Measurements from ENCODE around the gene HDHD5. TPM values are rescaled to one million over a fixed set of nuclear protein-coding genes. Genes with fewer than 3 reads are reported as not detected.

HDHD5 gene
- total RNA-seq, 1 experiment from 2014 or later: 68.4 TPM

- Mint-ChIP-seq H3K27ac (0 out of 7 replicates have a peak overlapping the region, but pooled peaks of 1 of the 3 experiments have one; percentile 56), H3K36me3 (ENCODE audit: insufficient read depth in 1 of 3, low read depth in 3 of 3) (peaks cover 0 to 33% (median 13%) of the 10 kb centered on the region in 3 experiments; a peak in 5 of 7 replicates), H3K4me3 (no peak overlapping the region), H3K9me3 (no peaks in the 10 kb centered on the region), H3K4me1 (peaks cover 9 to 10% of the 10 kb centered on the region in 2 experiments; a peak in 3 of 4 replicates), H3K27me3 (ENCODE audit: low read depth) (no peaks in the 10 kb centered on the region)
- TF ChIP-seq, protein P1, sequence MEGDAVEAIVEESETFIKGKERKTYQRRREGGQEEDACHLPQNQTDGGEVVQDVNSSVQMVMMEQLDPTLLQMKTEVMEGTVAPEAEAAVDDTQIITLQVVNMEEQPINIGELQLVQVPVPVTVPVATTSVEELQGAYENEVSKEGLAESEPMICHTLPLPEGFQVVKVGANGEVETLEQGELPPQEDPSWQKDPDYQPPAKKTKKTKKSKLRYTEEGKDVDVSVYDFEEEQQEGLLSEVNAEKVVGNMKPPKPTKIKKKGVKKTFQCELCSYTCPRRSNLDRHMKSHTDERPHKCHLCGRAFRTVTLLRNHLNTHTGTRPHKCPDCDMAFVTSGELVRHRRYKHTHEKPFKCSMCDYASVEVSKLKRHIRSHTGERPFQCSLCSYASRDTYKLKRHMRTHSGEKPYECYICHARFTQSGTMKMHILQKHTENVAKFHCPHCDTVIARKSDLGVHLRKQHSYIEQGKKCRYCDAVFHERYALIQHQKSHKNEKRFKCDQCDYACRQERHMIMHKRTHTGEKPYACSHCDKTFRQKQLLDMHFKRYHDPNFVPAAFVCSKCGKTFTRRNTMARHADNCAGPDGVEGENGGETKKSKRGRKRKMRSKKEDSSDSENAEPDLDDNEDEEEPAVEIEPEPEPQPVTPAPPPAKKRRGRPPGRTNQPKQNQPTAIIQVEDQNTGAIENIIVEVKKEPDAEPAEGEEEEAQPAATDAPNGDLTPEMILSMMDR (conservative IDR thresholded peaks at IDR 0.05): no peak
- H3K27me3 ChIP-seq (ENCODE audit: insufficient read depth, low read length): no peaks in the 10 kb centered on the region
- no peak overlapping the region for H3T11ph ChIP-seq (ENCODE audit: low read length)
- no peak overlapping the region for H2BK20ac ChIP-seq (ENCODE audit: low read depth, low read length, poor library complexity, severe bottlenecking)
- no peak overlapping the region for H3K23ac ChIP-seq (ENCODE audit: insufficient read length, low read depth, low read length)
- H3K4me1 ChIP-seq (ENCODE audit: insufficient read depth, low read length): no peaks in the 10 kb centered on the region
- DNase-seq: no peak
- H4K20me1 ChIP-seq (ENCODE audit: control insufficient read depth, insufficient read depth, insufficient read length): no peaks in the 10 kb centered on the region
- H3K9ac ChIP-seq (ENCODE audit: extremely low read depth, insufficient read length, low read length): no peak overlapping the region
- no peak overlapping the region for H2AFZ ChIP-seq (ENCODE audit: low read length)
- H3K23me2 ChIP-seq (ENCODE audit: insufficient read length, low read depth, low read length, poor library complexity, severe bottlenecking): no peaks in the 10 kb centered on the region
- no peaks in the 10 kb centered on the region for H3K79me2 ChIP-seq (ENCODE audit: insufficient read depth, low read length)
- no peak overlapping the region for H3K14ac ChIP-seq (ENCODE audit: insufficient read depth, low read length)
- H2BK5ac ChIP-seq (ENCODE audit: insufficient read length, low read length): no peak overlapping the region
- H4K91ac ChIP-seq (ENCODE audit: insufficient read length, low read depth, low read length): no peak overlapping the region
- no peak overlapping the region for H3K27ac ChIP-seq (ENCODE audit: insufficient read length, low read depth, low read length)
- no peak overlapping the region for H3K4ac ChIP-seq (ENCODE audit: low read depth, low read length)
- no CpG with 5 or more reads among the region's 6 CpGs for WGBS (ENCODE audit: extremely low coverage, insufficient read length, low lambda C conversion rate)
- no peak overlapping the region for H2BK15ac ChIP-seq (ENCODE audit: low read depth, low read length)
- H2BK120ac ChIP-seq (ENCODE audit: low read depth, low read length, poor library complexity, severe bottlenecking): no peak overlapping the region
- no peak overlapping the region for H4K5ac ChIP-seq (ENCODE audit: insufficient read length, low read depth, low read length)
- H4K8ac ChIP-seq (replicated peaks; ENCODE audit: insufficient read length, low read depth, low read length): no peak overlapping the region
- H3K18ac ChIP-seq (ENCODE audit: insufficient read length, low read depth, low read length): no peak overlapping the region
- H3K4me2 ChIP-seq (ENCODE audit: insufficient read depth, insufficient read length, low read length): no peak overlapping the region
- no peak overlapping the region for H3K56ac ChIP-seq (ENCODE audit: insufficient read length, low read depth, low read length)
- no peaks in the 10 kb centered on the region for H3K9me3 ChIP-seq (ENCODE audit: control insufficient read depth, low read depth, low read length)
- H2BK12ac ChIP-seq (ENCODE audit: insufficient read length, low read depth, low read length): no peak overlapping the region
- no peak overlapping the region for H2AK5ac ChIP-seq (ENCODE audit: insufficient read length, low read length)
- H3K79me1 ChIP-seq (ENCODE audit: insufficient read depth, low read depth, low read length, poor library complexity, severe bottlenecking): peaks cover 3% of the 10 kb centered on the region
Measured at GRCh38 chr22:17097062-17097461, 62.0 kb downstream of the HDHD5 start.
